H1 (cell line): ENCODE results near the gene RAB3GAP1. TPM values are rescaled to one million over a fixed set of nuclear protein-coding genes. Genes with fewer than 3 reads are reported as not detected.

ENCODE experiments used
- CTBP2 ChIP-seq: IDR thresholded peaks from 2 replicates; pipeline ENCODE4 v1.7.0; 2011; ENCODE audit warnings: borderline replicate concordance, mild to moderate bottlenecking, moderate library complexity, mixed read lengths, low read length; ENCODE audit not compliant: insufficient read depth, insufficient read length
- E2F6 ChIP-seq: IDR thresholded peaks from 2 replicates; pipeline ENCODE4 v1.6.1; 2012; ENCODE audit warnings: inconsistent platforms
- FOSL1 ChIP-seq: IDR thresholded peaks from 2 replicates; pipeline ENCODE4 v1.6.1; 2011; ENCODE audit warnings: mild to moderate bottlenecking, low read depth, low read length, moderate library complexity; ENCODE audit not compliant: insufficient read depth
- polyA plus RNA-seq, 7 experiments: library from polyadenylated mRNA; depleted of rRNA in 3 of 7; stranded (reverse) in 5 of 7; unstranded in 2 of 7; fragments of >200 nt in 5 of 7; fragments of 200-250 nt in 2 of 7; gene quantifications; 1 replicate in 5 of 7; 2 replicates in 1 of 7; 4 replicates in 1 of 7; pipeline versions ENCODE4 v1.2.1 to v1.2.3, GENCODE V29; 2011 to 2013; ENCODE audit warnings: missing spikeins in 2 of 7, mixed read lengths in 2 of 7
- total RNA-seq: library from RNA; stranded (reverse); fragmentation: NEBNext Ultra II Directional; extraction: Animal tissue kit (Norgen Biotek cat#: 25700); gene quantifications from 2 replicates; pipeline ENCODE4 v1.2.1, GENCODE V29; 2021

RAB3GAP1 gene
- total and polyA plus RNA-seq, 2 of the 8 experiments (the other 6 are each of a cell fraction or from before 2014, with no cell fraction given): 9.8 to 28.6 TPM

GRCh38 chr2:135174810-135175093 lies 122.7 kb downstream of the RAB3GAP1 start (continued):
- TF ChIP-seq FOSL1 (no peak), CTBP2 (no peak), E2F6 (no peak)
